HepG2 (cell line): ENCODE data around the gene SGCE. TPM values are rescaled to one million over a fixed set of nuclear protein-coding genes. Genes with fewer than 3 reads are reported as not detected.
A peak's percentile ranks its signal among the peaks of the same experiment; 100 is the strongest.

Experiments used
- ATAC-seq: fragments of 200-7000 bp; cut with Tn5 transposase; 3 replicates; pipeline ENCODE4 v1.9.1; 2020; ENCODE audit warnings: mild to moderate bottlenecking, moderate library complexity
- BruUV-seq: library from RNA; stranded (reverse); fragments of 400-500 nt; replicated peaks from 2 replicates; lab custom pipeline; 2021; lab: Mats Ljungman, UMichigan
- CTCF ChIA-PET: fragments of 300-600 bp; formaldehyde crosslinking; extraction: SDS; loops from one replicate; lab custom pipeline; 2021; ENCODE audit warnings: low total read pairs, inconsistent platforms, low intra/inter-chr PET ratio; lab: Yijun Ruan, JAX
- POLR2A ChIA-PET: fragments of 350-600 bp; sonication (Branson Sonifier 250); formaldehyde crosslinking; loops from one replicate; lab custom pipeline; 2020; ENCODE audit warnings: antibody characterized with exemption, inconsistent platforms; lab: Yijun Ruan, JAX
- DNase-seq: peaks from one replicate; pipeline ENCODE4 v3.0.0-alpha.2; 2015; ENCODE audit warnings: low spot score
- FAIRE-seq: peaks from 3 replicates; lab custom pipeline; 2011; peaks lifted over from hg19 to GRCh38; lab: Jason Lieb, UNC
- H2AFZ ChIP-seq: one replicate; pipeline ENCODE4 v1.6.1; 2011; ENCODE audit warnings: low read length, inconsistent platforms
- H3K27ac ChIP-seq: fragments of 300-600 bp; 3 replicates; pipeline ENCODE4 v1.8.0; 2011; ENCODE audit warnings: mixed run types, mild to moderate bottlenecking, mixed read lengths, low read length, inconsistent platforms; ENCODE audit not compliant: insufficient read depth; ENCODE audit errors: extremely low read length
- H3K27me3 ChIP-seq, 2 experiments: fragments of 200-600 bp in 1 of 2; 2 replicates in 1 of 2; 3 replicates in 1 of 2; pipeline versions ENCODE4 v1.6.0 to v1.8.0; 2011; ENCODE audit warnings: low read length in 2 of 2, mild to moderate bottlenecking in 2 of 2, moderate library complexity in 2 of 2, inconsistent platforms in 1 of 2; ENCODE audit not compliant: insufficient read depth in 2 of 2, control insufficient read depth in 1 of 2
- H3K36me3 ChIP-seq, 2 experiments: fragments of 200-600 bp in 1 of 2; replicated peaks in 1 of 2; 2 replicates in 1 of 2; 3 replicates in 1 of 2; pipeline versions ENCODE4 v1.5.1 to v1.8.0; 2011; ENCODE audit warnings: low read length in 2 of 2, inconsistent platforms in 1 of 2; ENCODE audit not compliant: insufficient read depth in 2 of 2, control insufficient read depth in 1 of 2
- H3K4me1 ChIP-seq: 2 replicates; pipeline ENCODE4 v1.5.1; 2012; ENCODE audit warnings: low read length, inconsistent platforms; ENCODE audit not compliant: insufficient read depth
- H3K4me2 ChIP-seq: 2 replicates; pipeline ENCODE4 v1.6.0; 2011; ENCODE audit warnings: low read depth, low read length, inconsistent platforms
- H3K4me3 ChIP-seq, 3 experiments: fragments of 200-600 bp in 1 of 3; sonication (generic), shearing (Covaris generic) in 1 of 3; replicated peaks in 1 of 3; 2 replicates each; pipeline ENCODE4 v1.5.1; 2011 to 2016; ENCODE audit warnings: low read length in 3 of 3, inconsistent platforms in 2 of 3, low read depth in 2 of 3, mild to moderate bottlenecking in 2 of 3, control low read depth in 1 of 3, mixed read lengths in 1 of 3; ENCODE audit not compliant: insufficient read depth in 1 of 3
- H3K79me2 ChIP-seq: one replicate; pipeline ENCODE4 v1.6.1; 2011; ENCODE audit warnings: low read length, inconsistent platforms; ENCODE audit not compliant: insufficient read depth
- H3K9ac ChIP-seq: 2 replicates; pipeline ENCODE4 v1.6.0; 2011; ENCODE audit warnings: mild to moderate bottlenecking, low read depth, low read length, inconsistent platforms; ENCODE audit not compliant: insufficient read depth
- H3K9me3 ChIP-seq: 2 replicates; pipeline ENCODE4 v1.5.1; 2012; ENCODE audit warnings: mild to moderate bottlenecking, low read length
- H4K20me1 ChIP-seq: 2 replicates; pipeline ENCODE4 v1.6.0; 2011; ENCODE audit warnings: inconsistent platforms, mild to moderate bottlenecking, low read length, moderate library complexity; ENCODE audit not compliant: insufficient read depth
- ARID5B ChIP-seq: IDR thresholded peaks from 2 replicates; pipeline ENCODE4 v1.4.0; 2020; ENCODE audit warnings: mild to moderate bottlenecking, missing genetic modification reagents
- GATAD2A ChIP-seq: IDR thresholded peaks from 2 replicates; pipeline ENCODE4 v1.6.1; 2016
- HDAC6 ChIP-seq: fragments of 200-600 bp; sonication (generic); IDR thresholded peaks from 2 replicates; pipeline ENCODE4 v1.7.0; 2017; ENCODE audit warnings: mild to moderate bottlenecking, antibody characterized with exemption, low read length, low read depth
- NCOA2 ChIP-seq: sonication (generic); formaldehyde crosslinking; IDR thresholded peaks from 2 replicates; pipeline ENCODE4 v1.8.0; 2022; ENCODE audit warnings: inconsistent platforms
- NFATC3 ChIP-seq: sonication (generic); formaldehyde crosslinking; IDR thresholded peaks from 2 replicates; pipeline ENCODE4 v1.5.1; 2020; ENCODE audit warnings: mild to moderate bottlenecking, missing genetic modification reagents
- NFIC ChIP-seq: IDR thresholded peaks from 2 replicates; pipeline ENCODE4 v1.6.1; 2012; ENCODE audit warnings: mild to moderate bottlenecking, low read length, inconsistent platforms
- PHB2 ChIP-seq: fragments of 450-650 bp; IDR thresholded peaks from 2 replicates; pipeline ENCODE4 v1.6.1; 2018; ENCODE audit not compliant: partially characterized antibody
- RARA ChIP-seq: IDR thresholded peaks from 2 replicates; pipeline ENCODE4 v1.6.1; 2016; ENCODE audit warnings: missing genetic modification reagents, missing compliant biosample characterization
- SOX13 ChIP-seq, 3 experiments: fragments of 450-650 bp in 1 of 3; sonication (generic) in 1 of 3; formaldehyde crosslinking in 1 of 3; IDR thresholded peaks in 2 of 3; conservative IDR thresholded peaks in 1 of 3; 2 replicates each; pipeline versions ENCODE4 v1.5.0 to v1.6.1; 2016 to 2020; ENCODE audit warnings: antibody characterized with exemption in 1 of 3, mild to moderate bottlenecking in 1 of 3, missing compliant biosample characterization in 1 of 3, missing genetic modification reagents in 1 of 3, moderate library complexity in 1 of 3
- TCF7 ChIP-seq: sonication (generic); IDR thresholded peaks from 2 replicates; pipeline ENCODE4 v1.6.1; 2016; ENCODE audit warnings: antibody characterized with exemption, low read depth
- THAP11 ChIP-seq: IDR thresholded peaks from 2 replicates; pipeline ENCODE4 v1.6.1; 2016; ENCODE audit warnings: missing biosample characterization, missing genetic modification reagents
- ZBTB20 ChIP-seq: sonication (generic); formaldehyde crosslinking; IDR thresholded peaks from 2 replicates; pipeline ENCODE4 v1.8.1; 2023; ENCODE audit warnings: missing genetic modification reagents, low read depth, mild to moderate bottlenecking, borderline replicate concordance
- ZNF510 ChIP-seq: sonication (generic); formaldehyde crosslinking; IDR thresholded peaks from 2 replicates; pipeline ENCODE4 v1.4.0; 2020; ENCODE audit warnings: low read depth, mild to moderate bottlenecking, missing genetic modification reagents
- ZNF710 ChIP-seq: sonication (generic); formaldehyde crosslinking; IDR thresholded peaks from 2 replicates; pipeline ENCODE4 v1.5.0; 2020; ENCODE audit warnings: mild to moderate bottlenecking, missing genetic modification reagents, borderline replicate concordance
- in situ Hi-C: cut with HindIII; loops from 2 replicates; pipeline ENCODE4 v1.10.0; 2017; ENCODE audit warnings: low pct_unique_long_range_greater_than_20kb; ENCODE audit not compliant: extremely low pct_ligation_motif_present
- intact Hi-C: fragments of 100-400 bp; cut with micrococcal nuclease; formaldehyde crosslinking; loops from one replicate; pipeline ENCODE4 v1.10.0; 2022; ENCODE audit not compliant: unreplicated experiment
- polyA plus RNA-seq, 8 experiments: library from polyadenylated mRNA; depleted of rRNA in 3 of 8; stranded (reverse) in 7 of 8; unstranded in 1 of 8; fragments of >200 nt; fragmentation: Illumina TruSeq in 4 of 8; extraction: Trizol in 4 of 8; gene quantifications; 2 replicates each; pipeline versions ENCODE4 v1.2.1 to v1.2.3, GENCODE V29; 2011 to 2016; ENCODE audit warnings: low read depth in 4 of 8, missing spikeins in 1 of 8, mixed read lengths in 1 of 8; ENCODE audit not compliant: insufficient read depth in 1 of 8
- total RNA-seq, 5 experiments: library from RNA; depleted of rRNA; stranded (reverse); fragments of >200 nt; fragmentation: Illumina TruSeq; extraction: Trizol; gene quantifications; 2 replicates each; pipeline ENCODE4 v1.2.3, GENCODE V29; 2016; ENCODE audit warnings: low read depth in 1 of 5
- TF ChIP-seq, protein P1 (sequence below): sonication (generic); formaldehyde crosslinking; IDR thresholded peaks from 2 replicates; pipeline ENCODE4 v1.4.0; 2020; ENCODE audit warnings: missing genetic modification reagents, borderline replicate concordance

The SGCE gene
- total and polyA plus RNA-seq, 2 of the 13 experiments (the other 11 are each of a cell fraction or from before 2014, with no cell fraction given), result 52.3 to 71.1 TPM

GRCh38 chr7:94635687-94636086 lies 20.2 kb downstream of the SGCE start:
- in situ Hi-C loops (no loop called here), intact Hi-C loops (no loop called here)
- Histone ChIP-seq H3K9ac (no peak overlapping the region), H3K4me2 (no peak overlapping the region), H3K4me3 (no peak overlapping the region), H3K27me3 (no peaks in the 10 kb centered on the region), H4K20me1 (no peaks in the 10 kb centered on the region), H3K27ac (no peak overlapping the region), H3K9me3 (no peaks in the 10 kb centered on the region), H2AFZ (no peak overlapping the region), H3K79me2 (peaks cover 74% of the 10 kb centered on the region), H3K36me3 (no peaks in the 10 kb centered on the region; a peak in 1 of 5 replicates), H3K4me1 (peaks cover 90% of the 10 kb centered on the region)
- ATAC-seq (no peak), FAIRE-seq (no peak), DNase-seq (no peak)
- BruUV-seq, result no TSS peak
- POLR2A ChIA-PET, result no interaction called here
- CTCF ChIA-PET, result no interaction called here
- no peak for TF ChIP-seq HDAC6
- no peak for TF ChIP-seq SOX13 (IDR thresholded peaks at IDR 0.05)
- peak in 1 of 2 experiments; percentile 81; a peak in 2 of 4 replicates for TF ChIP-seq SOX13 (CRISPR knock-in tag; conservative IDR thresholded peaks at IDR 0.05 in 1 of 2, IDR thresholded peaks at IDR 0.05 in 1 of 2)
- TF ChIP-seq TCF7, result peak; percentile 58; the same call in 1 of the 2 replicates
- TF ChIP-seq NFIC, result peak; percentile 42; the same call in 1 of the 2 replicates
- TF ChIP-seq ZBTB20 (CRISPR knock-in tag), result no peak
- no peak for TF ChIP-seq PHB2
- TF ChIP-seq, protein P1, sequence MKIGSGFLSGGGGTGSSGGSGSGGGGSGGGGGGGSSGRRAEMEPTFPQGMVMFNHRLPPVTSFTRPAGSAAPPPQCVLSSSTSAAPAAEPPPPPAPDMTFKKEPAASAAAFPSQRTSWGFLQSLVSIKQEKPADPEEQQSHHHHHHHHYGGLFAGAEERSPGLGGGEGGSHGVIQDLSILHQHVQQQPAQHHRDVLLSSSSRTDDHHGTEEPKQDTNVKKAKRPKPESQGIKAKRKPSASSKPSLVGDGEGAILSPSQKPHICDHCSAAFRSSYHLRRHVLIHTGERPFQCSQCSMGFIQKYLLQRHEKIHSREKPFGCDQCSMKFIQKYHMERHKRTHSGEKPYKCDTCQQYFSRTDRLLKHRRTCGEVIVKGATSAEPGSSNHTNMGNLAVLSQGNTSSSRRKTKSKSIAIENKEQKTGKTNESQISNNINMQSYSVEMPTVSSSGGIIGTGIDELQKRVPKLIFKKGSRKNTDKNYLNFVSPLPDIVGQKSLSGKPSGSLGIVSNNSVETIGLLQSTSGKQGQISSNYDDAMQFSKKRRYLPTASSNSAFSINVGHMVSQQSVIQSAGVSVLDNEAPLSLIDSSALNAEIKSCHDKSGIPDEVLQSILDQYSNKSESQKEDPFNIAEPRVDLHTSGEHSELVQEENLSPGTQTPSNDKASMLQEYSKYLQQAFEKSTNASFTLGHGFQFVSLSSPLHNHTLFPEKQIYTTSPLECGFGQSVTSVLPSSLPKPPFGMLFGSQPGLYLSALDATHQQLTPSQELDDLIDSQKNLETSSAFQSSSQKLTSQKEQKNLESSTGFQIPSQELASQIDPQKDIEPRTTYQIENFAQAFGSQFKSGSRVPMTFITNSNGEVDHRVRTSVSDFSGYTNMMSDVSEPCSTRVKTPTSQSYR (CRISPR knock-in tag), result no peak
- TF ChIP-seq RARA, result peak; percentile 84
- peak; percentile 27; the same call in 1 of the 2 replicates for TF ChIP-seq NCOA2
- no peak for TF ChIP-seq ZNF510 (CRISPR knock-in tag)
- 0 out of 2 replicates have a peak, but pooled peaks have one; percentile 18 for TF ChIP-seq GATAD2A (CRISPR knock-in tag)
- no peak for TF ChIP-seq ZNF710
- no peak for TF ChIP-seq NFATC3 (CRISPR knock-in tag)
- peak; percentile 65 for TF ChIP-seq ARID5B
- TF ChIP-seq THAP11 (CRISPR knock-in tag), result no peak
